ENCODE data around the gene EIF3J.

The EIF3J gene

DNA sequence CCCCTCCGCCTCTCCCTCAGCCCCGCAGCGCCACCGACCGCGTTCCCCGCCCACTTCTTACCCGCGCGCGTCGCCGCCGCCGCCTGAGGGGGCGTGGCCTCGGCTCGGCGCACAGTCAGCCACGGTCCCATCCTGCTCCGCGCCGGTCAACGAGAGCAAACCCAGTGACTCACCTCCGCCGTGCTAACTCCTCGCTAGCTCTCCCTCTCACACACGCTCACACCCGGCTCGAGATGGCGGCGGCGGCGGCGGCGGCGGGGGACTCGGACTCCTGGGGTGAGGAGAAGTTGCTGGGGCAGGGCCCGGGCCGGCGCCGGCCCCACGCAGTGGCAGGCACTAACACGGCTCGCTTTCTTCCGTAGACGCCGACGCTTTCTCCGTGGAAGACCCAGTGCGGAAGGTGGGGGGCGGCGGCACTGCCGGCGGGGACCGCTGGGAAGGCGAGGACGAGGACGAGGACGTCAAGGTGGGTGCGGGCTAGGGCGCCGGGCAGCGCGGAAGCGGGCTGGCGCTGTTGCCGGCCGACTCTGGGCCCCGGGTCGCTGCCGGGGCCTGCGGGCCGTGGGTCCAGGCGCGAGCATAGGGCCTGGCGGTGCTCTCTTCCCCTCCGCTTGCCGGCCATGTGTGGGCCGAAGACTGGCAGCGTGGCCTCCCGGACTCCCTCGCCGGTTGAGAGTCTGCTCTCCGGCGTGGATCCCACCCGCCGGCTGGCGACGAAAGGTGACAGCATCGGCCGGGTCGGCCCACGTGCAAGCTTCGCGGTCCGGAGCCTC, at the start of gene EIF3J:
TSS of gene EIF3J (plus strand) at position 186 of the 773 bp plus-strand sequence. CDS start at position 234, 48 bp downstream.
- no peaks in the 10 kb centered on the region for H3K27me3 ChIP-seq (ENCODE audit: insufficient read depth, low read length)
- H3K36me3 ChIP-seq (ENCODE audit: insufficient read depth, low read length) = peaks cover 12% of the 10 kb centered on the region; the same call in 1 of the 2 replicates
- peaks cover 61% of the 10 kb centered on the region for H3K79me2 ChIP-seq (ENCODE audit: control insufficient read depth, insufficient read depth, low read length, unreplicated experiment)
- H3K4me1 ChIP-seq (ENCODE audit: control insufficient read depth, insufficient read depth, low read length, unreplicated experiment) = peaks cover 37% of the 10 kb centered on the region
- peak within 1 kb of the TSS; percentile 93 for H2AFZ ChIP-seq (ENCODE audit: low read length, unreplicated experiment)
- peak within 1 kb of the TSS; percentile 87 for H3K4me3 ChIP-seq (ENCODE audit: low read depth, low read length)
- peak within 1 kb of the TSS; percentile 90 for H3K27ac ChIP-seq (ENCODE audit: low read depth, low read length)

DNA sequence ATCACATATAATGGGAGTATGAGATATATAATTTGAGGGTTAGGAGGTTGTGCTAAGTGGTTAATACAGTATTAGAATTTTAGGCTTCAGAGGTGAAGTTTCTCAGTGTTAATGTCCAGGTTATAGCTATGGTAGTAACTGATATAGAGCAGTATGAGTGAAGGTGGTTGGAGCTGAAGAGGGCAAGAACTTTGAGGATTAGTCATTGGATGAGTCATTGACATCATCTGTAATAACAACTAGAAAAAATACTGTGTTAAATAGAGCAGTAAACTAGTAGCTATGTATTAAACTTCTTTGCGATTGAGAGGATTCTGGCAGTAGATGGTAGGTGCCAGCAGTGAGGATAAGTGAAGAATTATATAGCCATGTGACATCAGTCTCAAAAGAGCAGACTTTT, 47.5 kb upstream of the EIF3J start:
- Histone ChIP-seq H3K4me3 (ENCODE audit: low read depth, low read length) (peak overlapping the region; percentile 43), H3K27ac (ENCODE audit: low read depth, low read length) (peak overlapping the region; percentile 72), H3K79me2 (ENCODE audit: control insufficient read depth, insufficient read depth, low read length, unreplicated experiment) (peaks cover 17% of the 10 kb centered on the region), H3K4me1 (ENCODE audit: control insufficient read depth, insufficient read depth, low read length, unreplicated experiment) (peaks cover 23% of the 10 kb centered on the region), H2AFZ (ENCODE audit: low read length, unreplicated experiment) (no peak overlapping the region), H3K27me3 (ENCODE audit: insufficient read depth, low read length) (no peaks in the 10 kb centered on the region), H3K36me3 (ENCODE audit: insufficient read depth, low read length) (peaks cover 5% of the 10 kb centered on the region; the same call in 1 of the 2 replicates)

DNA sequence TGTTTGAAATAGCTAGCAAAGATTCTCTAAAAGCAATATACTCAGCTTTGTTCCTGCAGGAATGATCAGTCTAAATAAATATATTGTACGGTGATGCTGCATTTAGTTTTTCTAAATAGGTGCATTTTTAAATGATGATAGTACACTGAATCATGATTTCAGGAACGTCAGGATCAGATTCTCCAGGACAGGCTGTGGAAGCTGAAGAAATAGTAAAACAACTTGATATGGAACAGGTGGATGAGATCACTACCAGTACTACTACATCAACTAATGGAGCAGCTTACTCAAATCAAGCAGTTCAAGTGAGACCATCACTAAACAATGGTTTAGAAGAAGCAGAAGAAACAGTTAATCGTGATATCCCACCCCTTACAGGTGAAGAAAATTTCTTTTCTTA, 46.3 kb upstream of the EIF3J start:
- H3K4me3 ChIP-seq (ENCODE audit: low read depth, low read length) = no peak overlapping the region
- H3K4me1 ChIP-seq (ENCODE audit: control insufficient read depth, insufficient read depth, low read length, unreplicated experiment) = peaks cover 23% of the 10 kb centered on the region
- H3K36me3 ChIP-seq (ENCODE audit: insufficient read depth, low read length) = peaks cover 5% of the 10 kb centered on the region; the same call in 1 of the 2 replicates
- peaks cover 13% of the 10 kb centered on the region for H3K79me2 ChIP-seq (ENCODE audit: control insufficient read depth, insufficient read depth, low read length, unreplicated experiment)
- H3K27ac ChIP-seq (ENCODE audit: low read depth, low read length) = no peak overlapping the region
- H2AFZ ChIP-seq (ENCODE audit: low read length, unreplicated experiment) = no peak overlapping the region
- no peaks in the 10 kb centered on the region for H3K27me3 ChIP-seq (ENCODE audit: insufficient read depth, low read length)

GRCh38 chr15:44492040-44492439, 44.9 kb upstream of the EIF3J start:
- peaks cover 13% of the 10 kb centered on the region for H3K79me2 ChIP-seq (ENCODE audit: control insufficient read depth, insufficient read depth, low read length, unreplicated experiment)

DNA sequence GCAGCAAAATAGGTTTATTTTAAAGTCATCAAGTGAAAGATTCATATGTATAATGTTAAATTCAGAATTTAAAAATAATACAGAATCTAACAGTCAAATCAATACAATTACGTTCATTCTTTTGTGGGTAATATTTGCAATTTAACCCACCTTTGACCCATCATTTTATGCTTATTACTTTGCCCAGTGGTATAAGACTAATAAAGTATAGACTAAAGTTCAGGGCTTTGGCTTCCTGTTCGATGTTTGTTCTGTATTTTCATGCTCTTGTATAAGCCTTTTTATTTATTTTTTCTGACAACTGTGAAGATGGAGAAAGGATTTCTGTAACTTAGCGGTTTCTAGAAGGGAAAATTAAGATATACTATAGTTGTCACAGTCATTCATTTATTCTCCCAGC, 44.3 kb upstream of the EIF3J start:
- Histone ChIP-seq H3K36me3 (ENCODE audit: insufficient read depth, low read length) (0 out of 2 replicates have a peak, but pooled peaks cover under 1% of the 10 kb centered on the region), H3K79me2 (ENCODE audit: control insufficient read depth, insufficient read depth, low read length, unreplicated experiment) (peaks cover 13% of the 10 kb centered on the region), H3K4me1 (ENCODE audit: control insufficient read depth, insufficient read depth, low read length, unreplicated experiment) (peaks cover 23% of the 10 kb centered on the region), H2AFZ (ENCODE audit: low read length, unreplicated experiment) (no peak overlapping the region), H3K4me3 (ENCODE audit: low read depth, low read length) (no peak overlapping the region), H3K27ac (ENCODE audit: low read depth, low read length) (no peak overlapping the region), H3K27me3 (ENCODE audit: insufficient read depth, low read length) (no peaks in the 10 kb centered on the region)

More at GRCh38 chr15:44492040-44492439, 44.9 kb upstream of the EIF3J start:
- Histone ChIP-seq H2AFZ (ENCODE audit: low read length, unreplicated experiment) (no peak overlapping the region), H3K4me3 (ENCODE audit: low read depth, low read length) (no peak overlapping the region), H3K27me3 (ENCODE audit: insufficient read depth, low read length) (no peaks in the 10 kb centered on the region), H3K27ac (ENCODE audit: low read depth, low read length) (no peak overlapping the region), H3K4me1 (ENCODE audit: control insufficient read depth, insufficient read depth, low read length, unreplicated experiment) (peaks cover 23% of the 10 kb centered on the region), H3K36me3 (ENCODE audit: insufficient read depth, low read length) (peaks cover 5% of the 10 kb centered on the region; the same call in 1 of the 2 replicates)

GRCh38 chr15:44495562-44495961, 41.4 kb upstream of the EIF3J start:
- peaks cover 5% of the 10 kb centered on the region; the same call in 1 of the 2 replicates for H3K36me3 ChIP-seq (ENCODE audit: insufficient read depth, low read length)
- no peaks in the 10 kb centered on the region for H3K27me3 ChIP-seq (ENCODE audit: insufficient read depth, low read length)
- no peak overlapping the region for H3K27ac ChIP-seq (ENCODE audit: low read depth, low read length)

DNA sequence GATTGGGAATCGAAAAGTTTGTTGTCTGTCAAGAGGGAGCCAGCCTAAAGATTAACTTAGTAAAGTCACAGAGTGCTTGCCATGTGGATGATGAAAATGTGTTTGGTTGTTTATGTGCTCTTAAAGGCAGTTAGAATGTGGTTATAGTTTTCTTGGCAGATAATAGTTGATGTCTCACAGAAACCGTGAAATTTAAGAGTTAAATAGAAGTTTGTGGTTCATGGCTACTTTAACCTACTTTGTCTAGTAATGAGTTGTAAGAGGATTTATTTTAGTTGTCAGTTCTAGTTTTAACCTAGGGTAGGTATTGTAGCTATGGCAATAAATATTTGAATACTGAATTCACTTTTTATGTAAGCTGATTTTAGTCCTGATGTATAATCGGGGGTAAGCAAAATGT, 36.4 kb upstream of the EIF3J start:
- no peak overlapping the region for H3K27ac ChIP-seq (ENCODE audit: low read depth, low read length)
- no peak overlapping the region for H3K4me3 ChIP-seq (ENCODE audit: low read depth, low read length)
- H3K27me3 ChIP-seq (ENCODE audit: insufficient read depth, low read length) = no peaks in the 10 kb centered on the region
- no peaks in the 10 kb centered on the region for H3K4me1 ChIP-seq (ENCODE audit: control insufficient read depth, insufficient read depth, low read length, unreplicated experiment)
- no peak overlapping the region for H2AFZ ChIP-seq (ENCODE audit: low read length, unreplicated experiment)
- H3K79me2 ChIP-seq (ENCODE audit: control insufficient read depth, insufficient read depth, low read length, unreplicated experiment) = peaks cover 6% of the 10 kb centered on the region
- H3K36me3 ChIP-seq (ENCODE audit: insufficient read depth, low read length) = peaks cover 13% of the 10 kb centered on the region

More at GRCh38 chr15:44495562-44495961, 41.4 kb upstream of the EIF3J start:
- H3K4me3 ChIP-seq (ENCODE audit: low read depth, low read length) = no peak overlapping the region
- H3K79me2 ChIP-seq (ENCODE audit: control insufficient read depth, insufficient read depth, low read length, unreplicated experiment) = peaks cover 8% of the 10 kb centered on the region
- H3K4me1 ChIP-seq (ENCODE audit: control insufficient read depth, insufficient read depth, low read length, unreplicated experiment) = peaks cover 3% of the 10 kb centered on the region
- H2AFZ ChIP-seq (ENCODE audit: low read length, unreplicated experiment) = no peak overlapping the region

DNA sequence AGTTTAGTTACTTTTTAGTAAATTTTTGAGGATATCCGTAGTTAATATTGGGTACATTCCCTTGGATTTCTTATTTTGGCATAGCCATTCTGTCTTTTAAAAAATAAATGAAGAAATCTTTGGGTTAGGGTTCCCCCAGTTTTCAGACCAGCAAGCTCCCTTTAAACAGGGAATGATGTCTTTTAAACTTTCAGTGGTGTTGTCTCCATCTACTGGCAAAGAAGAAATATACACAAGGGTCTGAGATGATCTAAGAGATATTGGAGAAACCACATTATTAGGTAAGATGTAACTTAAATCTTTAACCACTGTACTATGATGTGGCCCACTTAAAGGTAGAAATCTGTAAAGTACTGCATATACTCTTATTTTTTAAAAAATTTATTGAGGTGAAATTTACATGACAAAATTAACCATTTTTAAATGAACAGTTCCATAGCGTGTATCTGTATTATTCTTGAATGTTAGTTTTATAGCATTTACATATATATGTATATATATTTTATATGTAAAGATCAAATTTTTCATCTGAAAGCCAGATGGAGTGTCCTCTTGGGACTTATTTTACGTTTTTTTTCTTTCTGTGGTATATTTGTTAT, 35.1 kb upstream of the EIF3J start:
- Histone ChIP-seq H2AFZ (ENCODE audit: low read length, unreplicated experiment) (no peak overlapping the region), H3K4me1 (ENCODE audit: control insufficient read depth, insufficient read depth, low read length, unreplicated experiment) (no peaks in the 10 kb centered on the region), H3K36me3 (ENCODE audit: insufficient read depth, low read length) (peaks cover 13% of the 10 kb centered on the region), H3K27ac (ENCODE audit: low read depth, low read length) (no peak overlapping the region), H3K27me3 (ENCODE audit: insufficient read depth, low read length) (no peaks in the 10 kb centered on the region), H3K4me3 (ENCODE audit: low read depth, low read length) (no peak overlapping the region), H3K79me2 (ENCODE audit: control insufficient read depth, insufficient read depth, low read length, unreplicated experiment) (peaks cover 6% of the 10 kb centered on the region)

GRCh38 chr15:44516436-44516835, 20.5 kb upstream of the EIF3J start:
- Histone ChIP-seq H3K27me3 (ENCODE audit: insufficient read depth, low read length) (no peaks in the 10 kb centered on the region), H3K4me3 (ENCODE audit: low read depth, low read length) (no peak overlapping the region), H3K27ac (ENCODE audit: low read depth, low read length) (no peak overlapping the region), H3K79me2 (ENCODE audit: control insufficient read depth, insufficient read depth, low read length, unreplicated experiment) (peaks cover 4% of the 10 kb centered on the region), H2AFZ (ENCODE audit: low read length, unreplicated experiment) (no peak overlapping the region), H3K36me3 (ENCODE audit: insufficient read depth, low read length) (peaks cover 7% of the 10 kb centered on the region; the same call in 1 of the 2 replicates), H3K4me1 (ENCODE audit: control insufficient read depth, insufficient read depth, low read length, unreplicated experiment) (peaks cover 4% of the 10 kb centered on the region)

GRCh38 chr15:44519537-44519936, 17.4 kb upstream of the EIF3J start:
- peaks cover 4% of the 10 kb centered on the region for H3K4me1 ChIP-seq (ENCODE audit: control insufficient read depth, insufficient read depth, low read length, unreplicated experiment)
- peak overlapping the region; percentile 56 for H3K27ac ChIP-seq (ENCODE audit: low read depth, low read length)
- no peak overlapping the region for H3K4me3 ChIP-seq (ENCODE audit: low read depth, low read length)
- H3K36me3 ChIP-seq (ENCODE audit: insufficient read depth, low read length) = peaks cover 15% of the 10 kb centered on the region
- no peak overlapping the region for H2AFZ ChIP-seq (ENCODE audit: low read length, unreplicated experiment)
- no peaks in the 10 kb centered on the region for H3K27me3 ChIP-seq (ENCODE audit: insufficient read depth, low read length)
- H3K79me2 ChIP-seq (ENCODE audit: control insufficient read depth, insufficient read depth, low read length, unreplicated experiment) = peaks cover 8% of the 10 kb centered on the region

Data from ACC112 (cell line).